GM08714 (cell line): ENCODE data around the gene YPEL1.
"Not testable (repeated sequence)": the region's sequence is repeated elsewhere in the genome, so short reads cannot be mapped to it uniquely, and the experiment has no call there.

Source experiments
- H3K4me3 ChIP-seq: fragments of 200-500 bp; sonication (Bioruptor generic); 2 replicates; pipeline ENCODE4 v1.5.1; 2014; ENCODE audit warnings: mild to moderate bottlenecking, low read length, inconsistent platforms
- ZNF274 ChIP-seq: IDR thresholded peaks from 2 replicates; pipeline ENCODE4 v1.6.1; 2012; ENCODE audit warnings: mild to moderate bottlenecking, low read depth, low read length

YPEL1 gene

GRCh38 chr22:21719024-21719423 lies 16.6 kb downstream of the YPEL1 start:
- no peak for TF ChIP-seq ZNF274

GRCh38 chr22:21718499-21718898 lies 17.1 kb downstream of the YPEL1 start:
- TF ChIP-seq ZNF274, result no peak
- H3K4me3 ChIP-seq, result no peak overlapping the region

More at GRCh38 chr22:21719024-21719423, 16.6 kb downstream of the YPEL1 start:
- H3K4me3 ChIP-seq, result no peak overlapping the region

GRCh38 chr22:21716395-21717122 lies 19.0 kb downstream of the YPEL1 start:
- not testable (repeated sequence) for H3K4me3 ChIP-seq

- H3K4me3 ChIP-seq, result no peak overlapping the region
- no peak for TF ChIP-seq ZNF274
These were observed 20.8 kb downstream of the YPEL1 start for GRCh38 chr22:21714786-21715185.

- TF ChIP-seq ZNF274, result no peak
- no peak overlapping the region for H3K4me3 ChIP-seq
These were observed 21.4 kb downstream of the YPEL1 start for GRCh38 chr22:21714059-21714770.

GRCh38 chr22:21713428-21714058 lies 22.1 kb downstream of the YPEL1 start:
- H3K4me3 ChIP-seq, result no peak overlapping the region
- no peak for TF ChIP-seq ZNF274

- H3K4me3 ChIP-seq, result no peak overlapping the region
- TF ChIP-seq ZNF274, result no peak
These were observed 22.7 kb downstream of the YPEL1 start for GRCh38 chr22:21712751-21713427.

GRCh38 chr22:21711851-21712250 lies 23.7 kb downstream of the YPEL1 start:
- H3K4me3 ChIP-seq, result no peak overlapping the region
- no peak for TF ChIP-seq ZNF274

- no peak overlapping the region for H3K4me3 ChIP-seq
- no peak for TF ChIP-seq ZNF274
These were observed 25.4 kb downstream of the YPEL1 start for GRCh38 chr22:21710156-21710555.

GRCh38 chr22:21709688-21710087 lies 25.9 kb downstream of the YPEL1 start:
- no peak for TF ChIP-seq ZNF274
- no peak overlapping the region for H3K4me3 ChIP-seq

- H3K4me3 ChIP-seq, result no peak overlapping the region
- no peak for TF ChIP-seq ZNF274
These were observed 26.6 kb downstream of the YPEL1 start for GRCh38 chr22:21708960-21709359.

GRCh38 chr22:21707677-21708076 lies 27.9 kb downstream of the YPEL1 start:
- H3K4me3 ChIP-seq, result no peak overlapping the region
- TF ChIP-seq ZNF274, result no peak

GRCh38 chr22:21703684-21704316 lies 31.8 kb downstream of the YPEL1 start:
- TF ChIP-seq ZNF274, result no peak
- H3K4me3 ChIP-seq, result no peak overlapping the region
